Measurements from ENCODE around the gene MARCHF10. TPM values are rescaled to one million over a fixed set of nuclear protein-coding genes. Genes with fewer than 3 reads are reported as not detected.

The MARCHF10 gene
- total RNA-seq, 1 donor from 2014 or later, result 1.3 TPM

DNA sequence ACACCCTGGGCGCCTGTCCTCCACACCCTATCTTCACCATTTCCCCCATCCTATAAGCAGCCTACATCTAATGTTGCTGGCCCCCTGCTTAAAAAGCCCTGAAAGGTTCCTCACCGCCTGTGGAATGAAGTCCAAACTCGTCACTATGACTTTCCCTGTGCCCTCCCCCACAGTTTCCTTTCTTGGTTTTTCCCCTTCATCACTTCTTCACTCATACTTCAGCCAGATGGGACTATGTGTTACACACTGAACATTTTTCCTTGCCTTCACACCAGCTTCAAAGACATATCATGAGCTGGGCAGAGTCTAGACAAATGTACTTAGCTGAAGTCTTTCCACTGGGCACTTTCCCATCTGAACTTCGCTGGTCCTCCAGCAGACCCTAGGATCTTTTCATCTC is 1.5 kb upstream of the MARCHF10 start:
- DNase-seq (ENCODE audit: low read depth), result no peak
- TF ChIP-seq CTCF (IDR thresholded peaks at IDR 0.05; ENCODE audit: insufficient read depth, low read length, poor library complexity, severe bottlenecking), result no peak
- H3K27me3 ChIP-seq (ENCODE audit: control insufficient read depth, insufficient read depth, low read length), result no peaks in the 10 kb centered on the region
- no peak overlapping the region for H3K4me3 ChIP-seq (ENCODE audit: low read depth, low read length)
- H3K36me3 ChIP-seq (ENCODE audit: control insufficient read depth, insufficient read depth, low read length), result no peaks in the 10 kb centered on the region

GRCh38 chr17:62808576-62808970 is 459 bp upstream of the MARCHF10 start:
- Histone ChIP-seq H3K4me3 (ENCODE audit: low read depth, low read length) (peak overlapping the region; percentile 43), H3K36me3 (ENCODE audit: control insufficient read depth, insufficient read depth, low read length) (no peaks in the 10 kb centered on the region), H3K27me3 (ENCODE audit: control insufficient read depth, insufficient read depth, low read length) (no peaks in the 10 kb centered on the region)
- no peak for TF ChIP-seq CTCF (IDR thresholded peaks at IDR 0.05; ENCODE audit: insufficient read depth, low read length, poor library complexity, severe bottlenecking)
- DNase-seq (ENCODE audit: low read depth), result no peak

GRCh38 chr17:62805234-62805633 is 2.9 kb downstream of the MARCHF10 start:
- Histone ChIP-seq H3K4me3 (ENCODE audit: low read depth, low read length) (no peak overlapping the region), H3K36me3 (ENCODE audit: control insufficient read depth, insufficient read depth, low read length) (no peaks in the 10 kb centered on the region), H3K27me3 (ENCODE audit: control insufficient read depth, insufficient read depth, low read length) (no peaks in the 10 kb centered on the region)
- TF ChIP-seq CTCF (IDR thresholded peaks at IDR 0.05; ENCODE audit: insufficient read depth, low read length, poor library complexity, severe bottlenecking), result no peak
- DNase-seq (ENCODE audit: low read depth), result no peak

DNA sequence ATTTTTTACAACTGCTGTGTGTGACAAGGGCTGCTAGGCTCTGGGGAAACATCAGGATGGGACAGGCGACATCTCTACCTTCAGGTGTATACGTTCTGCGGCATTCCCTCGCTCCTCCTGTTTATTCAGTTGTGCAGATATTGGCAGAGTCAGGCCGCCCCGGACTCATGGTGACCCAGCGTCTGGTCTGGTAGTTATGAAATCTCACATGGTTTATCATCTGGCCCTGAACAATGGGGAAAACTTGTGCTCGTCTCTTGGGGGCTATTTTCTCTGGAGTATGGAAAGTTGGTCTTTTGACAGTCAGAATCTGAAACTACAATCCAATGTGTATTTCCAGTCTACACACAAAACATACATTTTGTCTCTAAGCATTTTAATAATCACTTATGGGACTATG is 3.3 kb downstream of the MARCHF10 start:
- H3K36me3 ChIP-seq (ENCODE audit: control insufficient read depth, insufficient read depth, low read length), result no peaks in the 10 kb centered on the region
- no peak for DNase-seq (ENCODE audit: low read depth)
- H3K27me3 ChIP-seq (ENCODE audit: control insufficient read depth, insufficient read depth, low read length), result no peaks in the 10 kb centered on the region
- TF ChIP-seq CTCF (IDR thresholded peaks at IDR 0.05; ENCODE audit: insufficient read depth, low read length, poor library complexity, severe bottlenecking), result no peak
- H3K4me3 ChIP-seq (ENCODE audit: low read depth, low read length), result no peak overlapping the region

- Histone ChIP-seq H3K36me3 (ENCODE audit: control insufficient read depth, insufficient read depth, low read length) (no peaks in the 10 kb centered on the region), H3K4me3 (ENCODE audit: low read depth, low read length) (no peak overlapping the region), H3K27me3 (ENCODE audit: control insufficient read depth, insufficient read depth, low read length) (no peaks in the 10 kb centered on the region)
- no peak for TF ChIP-seq CTCF (IDR thresholded peaks at IDR 0.05; ENCODE audit: insufficient read depth, low read length, poor library complexity, severe bottlenecking)
- DNase-seq (ENCODE audit: low read depth), result no peak
These were observed 4.1 kb downstream of the MARCHF10 start for GRCh38 chr17:62804025-62804424.

DNA sequence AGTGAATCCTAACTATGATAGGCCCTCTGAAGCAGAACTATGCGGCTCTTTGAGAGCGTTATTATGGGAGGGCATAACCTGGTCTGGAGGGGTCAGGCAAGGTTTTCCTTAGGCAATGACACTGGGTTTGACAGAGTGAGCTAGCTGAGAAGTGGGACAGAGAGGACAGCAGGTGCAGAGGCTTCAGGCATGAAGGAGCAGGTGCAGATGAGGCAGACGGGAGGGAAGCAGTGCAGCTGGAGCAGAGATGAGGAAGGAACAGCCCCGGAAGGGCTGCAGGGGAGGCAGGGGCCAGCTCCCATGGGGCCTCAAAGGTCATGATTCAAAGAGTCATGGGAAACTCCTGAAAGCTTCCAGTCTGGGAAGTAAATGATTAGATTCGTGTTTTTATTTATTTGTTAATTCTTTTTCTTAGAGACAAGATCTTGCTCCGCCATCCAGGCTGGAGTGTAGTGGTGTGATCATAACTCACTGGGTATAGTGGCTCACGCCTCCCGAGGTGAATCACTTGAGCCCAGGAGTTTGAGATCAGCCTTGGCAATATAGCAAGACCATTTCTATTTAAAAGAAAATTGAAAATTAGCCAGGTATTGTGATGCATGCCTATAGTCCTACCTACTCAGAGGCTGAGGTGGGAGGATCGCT is 5.4 kb downstream of the MARCHF10 start:
- no peaks in the 10 kb centered on the region for H3K36me3 ChIP-seq (ENCODE audit: control insufficient read depth, insufficient read depth, low read length)
- no peak for TF ChIP-seq CTCF (IDR thresholded peaks at IDR 0.05; ENCODE audit: insufficient read depth, low read length, poor library complexity, severe bottlenecking)
- no peaks in the 10 kb centered on the region for H3K27me3 ChIP-seq (ENCODE audit: control insufficient read depth, insufficient read depth, low read length)
- DNase-seq (ENCODE audit: low read depth), result no peak
- no peak overlapping the region for H3K4me3 ChIP-seq (ENCODE audit: low read depth, low read length)

Data from kidney epithelial cell (primary cell).